SIG-M5 treated with dmso at 0.1 percent for 504 hours (cell line): ENCODE results near the gene MEF2A.
"Not testable (repeated sequence)": the region's sequence is repeated elsewhere in the genome, so short reads cannot be mapped to it uniquely, and the experiment has no call there.

Experiments used
- DNase-seq: peaks from one replicate; lab custom pipeline; 2025; ENCODE audit not compliant: unreplicated experiment; lab: John Stamatoyannopoulos, UW

MEF2A gene

DNA sequence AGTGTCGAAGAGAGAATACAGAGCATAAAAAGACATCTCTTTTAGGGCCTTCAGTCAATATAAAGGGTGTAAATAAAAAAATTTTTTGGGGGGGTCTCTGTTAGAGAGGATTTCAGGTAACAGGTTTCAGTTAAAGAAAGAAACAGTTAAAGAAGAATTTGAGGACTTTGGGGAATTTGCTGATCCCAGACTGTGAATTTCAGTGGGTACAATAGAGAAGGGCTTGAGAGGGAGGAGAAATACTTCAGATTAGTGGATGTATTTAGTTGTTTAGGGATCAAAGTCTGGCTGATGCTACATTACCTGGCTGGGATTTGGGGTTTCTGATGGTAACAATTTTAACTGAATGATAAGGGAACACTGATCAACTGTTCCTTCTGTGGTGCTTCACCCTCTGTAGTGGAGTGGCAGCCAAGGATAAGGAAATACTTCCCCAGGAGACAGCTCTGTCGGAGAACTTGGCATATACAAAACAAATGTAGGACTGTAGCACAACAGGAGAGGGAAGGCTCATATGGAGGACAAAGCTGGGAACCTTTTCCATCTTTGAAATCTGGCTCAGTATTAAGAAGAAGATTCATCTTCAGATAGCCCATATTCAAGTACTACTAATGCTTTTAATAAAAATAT lies 79.2 kb downstream of the MEF2A start:
- DNase-seq, result no peak

DNA sequence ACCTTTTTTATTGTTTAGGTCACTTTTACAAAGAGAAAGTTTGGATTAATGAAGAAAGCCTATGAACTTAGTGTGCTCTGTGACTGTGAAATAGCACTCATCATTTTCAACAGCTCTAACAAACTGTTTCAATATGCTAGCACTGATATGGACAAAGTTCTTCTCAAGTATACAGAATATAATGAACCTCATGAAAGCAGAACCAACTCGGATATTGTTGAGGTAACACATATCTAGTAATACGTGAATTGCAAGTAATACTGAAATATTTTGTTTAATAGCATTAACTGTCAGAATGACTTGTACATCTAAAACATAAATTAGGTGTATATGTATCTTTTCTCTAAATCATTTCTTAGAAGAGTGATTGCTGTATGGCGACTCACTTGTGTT lies 79.8 kb downstream of the MEF2A start:
- no peak for DNase-seq

DNA sequence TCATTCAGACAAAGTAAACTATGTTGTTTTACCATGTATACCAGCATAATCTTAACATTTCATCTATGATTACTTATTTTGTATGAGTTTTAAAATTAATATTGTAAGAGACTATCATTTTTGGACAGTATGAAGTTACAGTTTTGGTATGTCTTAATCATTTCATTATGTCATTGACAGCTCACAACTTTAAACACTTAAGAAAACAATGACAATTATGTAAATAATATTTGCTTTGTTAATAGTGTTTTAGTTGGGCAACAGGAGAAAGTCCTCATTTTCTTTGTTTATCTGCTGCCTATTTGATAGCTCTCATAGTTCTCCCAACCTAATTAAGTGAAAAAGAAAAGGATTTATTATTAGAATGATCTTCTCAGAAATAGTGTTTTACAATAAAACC lies 80.2 kb downstream of the MEF2A start:
- DNase-seq, result no peak

DNA sequence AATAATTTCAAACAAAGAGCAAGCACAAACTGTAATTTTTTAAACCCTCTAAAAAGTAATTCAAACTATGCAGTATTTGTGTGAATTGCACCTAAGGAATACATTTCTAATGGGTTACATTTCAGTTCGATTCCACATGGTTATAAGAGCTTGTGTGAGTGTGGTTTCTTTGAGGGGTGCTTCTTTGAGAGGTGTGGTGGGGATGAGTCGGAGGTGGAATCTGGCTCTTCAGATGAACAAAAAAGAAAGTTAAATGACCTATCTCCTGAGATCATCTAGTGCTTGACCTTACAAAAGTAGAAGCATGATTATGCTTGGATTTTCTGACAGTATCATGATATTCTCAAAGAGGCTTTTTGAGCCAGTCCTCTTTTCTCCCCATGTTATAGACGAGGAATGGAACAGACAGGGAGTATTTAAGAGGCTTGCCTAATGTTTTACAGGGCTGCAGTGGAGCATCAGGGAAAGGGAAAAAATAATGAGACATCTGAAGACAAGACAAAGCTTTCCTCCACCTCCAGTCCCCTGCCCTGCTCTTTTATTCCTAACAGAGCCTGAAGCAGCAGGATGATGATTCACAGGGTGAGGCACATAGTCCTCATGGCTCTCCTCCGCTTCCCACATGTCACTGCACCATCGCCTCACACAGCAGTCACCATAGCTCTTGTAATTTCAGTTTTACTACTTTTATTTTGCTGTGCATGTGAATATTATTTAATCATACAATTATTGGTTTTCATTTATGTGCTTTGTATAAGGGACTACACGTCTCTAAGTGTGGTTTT lies 85.4 kb downstream of the MEF2A start:
- no peak for DNase-seq

DNA sequence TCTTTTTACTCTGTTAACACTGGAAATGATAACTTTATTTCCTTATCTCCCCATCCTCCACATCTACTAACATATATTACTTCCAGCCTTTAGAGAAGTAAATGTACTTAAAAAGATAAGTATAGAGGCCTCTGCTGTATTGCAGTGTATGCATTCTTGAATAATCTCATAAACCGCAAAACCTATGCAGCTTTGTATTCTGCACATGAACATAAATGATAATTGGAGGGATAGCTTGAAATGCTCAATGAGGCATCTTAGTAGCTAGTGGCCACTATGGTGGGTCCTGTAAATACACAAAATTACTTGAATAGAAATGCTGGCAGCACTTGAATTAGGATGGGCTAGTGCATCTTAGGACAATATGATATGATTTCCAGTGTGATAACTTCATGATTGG lies 90.4 kb downstream of the MEF2A start:
- no peak for DNase-seq

DNA sequence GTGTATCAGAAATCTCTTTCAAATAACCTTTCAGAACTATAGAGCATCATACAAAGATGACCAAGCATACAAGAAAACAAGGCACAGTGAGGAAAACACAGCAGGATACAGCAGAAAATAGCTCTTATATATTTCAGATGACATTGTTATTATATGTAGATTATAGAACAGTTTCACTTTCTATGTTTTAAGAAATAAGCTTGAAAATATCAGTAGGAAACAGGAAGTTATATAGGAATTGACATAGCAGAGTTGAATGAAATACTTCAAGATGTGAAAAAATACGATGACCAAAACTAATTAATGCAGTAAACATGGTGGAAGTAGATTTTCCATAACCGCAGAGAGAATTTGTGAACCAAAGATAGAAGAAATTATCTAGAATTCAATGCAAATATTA lies 92.2 kb downstream of the MEF2A start:
- DNase-seq, result no peak

DNA sequence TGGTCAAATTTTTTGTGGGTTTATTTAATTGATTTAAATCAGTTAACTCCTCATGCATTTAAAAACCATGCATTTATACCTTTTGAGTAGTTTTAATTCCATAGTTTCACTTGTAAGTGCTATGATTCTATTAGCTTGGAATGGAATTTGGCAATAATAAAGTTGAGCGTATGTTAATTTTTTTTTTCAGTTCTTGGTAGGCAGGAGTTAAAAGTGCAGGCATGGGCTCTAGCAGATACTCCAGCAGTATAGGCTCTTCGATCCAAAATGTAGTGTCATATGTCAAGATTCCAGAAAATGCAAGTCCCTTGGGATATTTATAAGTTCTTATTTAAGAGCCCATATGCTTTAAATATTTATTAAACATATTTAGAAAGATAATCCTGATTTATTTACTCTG lies 97.1 kb downstream of the MEF2A start:
- DNase-seq, result no peak

DNA sequence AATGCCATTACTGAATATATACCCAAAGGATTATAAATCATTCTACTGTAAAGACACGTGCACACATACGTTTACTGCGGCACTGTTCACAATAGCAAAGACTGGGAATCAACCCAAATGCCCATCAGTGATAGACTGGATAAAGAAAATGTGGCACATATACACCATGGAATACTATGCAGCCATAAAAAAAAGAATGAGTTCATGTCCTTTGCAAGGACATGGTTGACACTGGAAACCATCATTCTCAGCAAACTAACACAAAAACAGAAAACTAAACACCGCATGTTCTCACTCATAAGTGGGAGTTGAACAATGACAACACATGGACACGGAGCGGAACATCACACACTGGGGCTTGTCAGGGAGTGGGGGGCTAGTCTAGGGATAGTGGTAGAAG lies 100.3 kb downstream of the MEF2A start:
- DNase-seq, result not testable (repeated sequence)

DNA sequence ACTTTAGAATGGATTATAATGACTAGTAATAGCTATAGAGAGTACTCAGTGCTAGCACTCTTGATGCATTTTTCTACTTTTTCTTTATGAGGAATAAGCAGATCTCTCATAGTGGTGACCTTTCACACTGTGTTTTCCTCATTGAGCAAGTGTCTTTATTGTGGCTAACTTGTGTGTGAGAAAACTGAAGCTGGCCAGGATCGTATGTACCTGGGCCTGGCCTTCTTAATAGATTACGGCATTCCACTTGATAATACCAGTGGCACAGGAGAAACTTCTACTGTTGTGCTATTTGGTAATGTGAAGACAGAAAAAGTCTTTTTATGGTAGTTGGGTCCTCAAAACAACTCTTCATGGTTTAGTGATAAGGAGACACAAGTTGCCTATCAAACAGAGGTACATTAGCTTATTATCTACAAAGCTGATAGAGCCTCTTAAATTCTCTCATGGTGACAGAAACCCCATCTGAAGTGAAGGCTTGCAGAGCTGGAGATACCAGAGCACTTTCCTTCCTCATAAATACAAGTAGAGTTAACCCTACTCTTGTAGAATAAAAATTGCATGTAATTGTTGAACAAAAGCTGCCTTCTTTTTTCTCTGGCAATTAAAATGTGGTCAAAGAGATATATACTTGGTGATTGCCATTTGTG lies 102.9 kb downstream of the MEF2A start:
- DNase-seq, result no peak

DNA sequence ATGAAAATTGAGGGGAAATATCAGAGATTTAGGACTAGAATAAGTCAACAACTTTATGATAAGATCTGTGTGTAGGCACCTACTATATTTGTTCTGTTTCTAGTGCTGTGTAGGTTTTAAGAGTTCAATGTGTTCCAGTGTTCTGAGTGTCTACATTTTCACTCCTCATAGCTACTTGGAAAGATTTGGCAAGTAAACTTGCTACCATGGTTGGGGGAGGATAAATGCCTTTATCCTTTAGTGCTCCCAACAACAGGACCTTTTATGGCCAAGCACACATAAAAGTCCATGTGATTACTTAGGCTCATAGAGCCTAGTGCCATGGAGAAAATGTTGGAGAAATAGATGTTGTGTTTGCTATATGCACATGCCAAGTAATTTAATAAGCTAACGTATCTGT lies 103.5 kb downstream of the MEF2A start:
- no peak for DNase-seq

DNA sequence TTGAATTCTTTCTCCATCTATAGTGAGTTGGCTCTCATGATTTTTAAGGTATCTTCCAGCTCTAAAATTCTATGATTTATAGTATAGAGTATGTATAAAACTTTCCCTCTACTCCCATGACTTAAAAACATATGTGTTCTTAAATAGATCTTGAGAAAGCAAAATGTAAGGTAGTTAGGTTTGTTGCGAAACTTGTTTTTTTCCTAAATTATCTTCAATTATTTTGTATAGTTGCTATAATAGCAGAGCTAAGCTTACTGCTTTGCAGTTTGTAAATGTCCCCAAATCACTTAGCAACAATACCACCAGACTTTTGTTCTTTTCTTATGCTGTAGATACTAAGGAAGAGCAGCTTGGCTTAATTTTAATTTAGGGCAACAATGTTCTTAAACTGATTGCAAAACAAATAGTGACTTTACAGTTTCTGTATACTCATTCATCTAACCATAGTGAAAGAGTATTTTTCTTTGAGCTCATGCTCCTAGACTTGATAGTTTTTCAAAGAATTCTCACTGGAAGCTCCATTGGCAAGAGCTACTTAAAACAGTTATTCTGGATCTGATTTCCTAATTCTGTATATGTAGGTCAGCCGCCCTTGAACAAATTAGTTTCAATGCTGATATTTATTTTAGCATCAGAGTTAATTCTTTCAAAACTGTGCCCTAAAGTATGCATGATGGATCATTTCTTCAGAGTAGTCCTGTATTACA lies 106.3 kb downstream of the MEF2A start:
- DNase-seq, result no peak

DNA sequence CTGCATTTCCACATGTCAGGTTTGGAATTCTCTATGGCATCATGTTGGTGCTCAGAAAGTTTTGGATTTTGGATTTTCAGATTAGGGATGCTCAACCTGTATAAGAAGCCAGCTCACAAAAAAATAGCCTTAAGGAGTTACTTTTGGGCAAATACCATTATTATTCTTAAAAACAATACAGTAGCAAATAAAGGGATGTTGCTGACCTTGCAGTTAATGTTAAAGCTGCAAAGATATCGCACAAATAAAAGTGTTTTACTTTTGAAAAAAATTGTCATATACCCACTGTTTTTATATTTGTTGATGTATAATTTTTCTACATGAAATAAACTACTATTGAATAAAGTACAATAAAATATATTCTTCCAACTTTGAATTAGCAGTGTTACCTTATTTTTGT lies 107.3 kb downstream of the MEF2A start:
- no peak for DNase-seq

DNA sequence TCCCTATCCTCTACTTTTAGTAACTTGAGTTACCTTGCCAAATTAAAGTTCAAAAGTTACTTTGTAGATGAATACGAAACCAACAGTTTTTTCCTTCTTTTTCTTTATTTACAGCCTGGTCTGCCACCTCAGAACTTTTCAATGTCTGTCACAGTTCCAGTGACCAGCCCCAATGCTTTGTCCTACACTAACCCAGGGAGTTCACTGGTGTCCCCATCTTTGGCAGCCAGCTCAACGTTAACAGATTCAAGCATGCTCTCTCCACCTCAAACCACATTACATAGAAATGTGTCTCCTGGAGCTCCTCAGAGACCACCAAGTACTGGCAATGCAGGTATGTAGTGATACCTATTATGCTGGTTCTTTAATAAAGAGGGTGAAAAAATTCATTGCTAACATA lies 108.5 kb downstream of the MEF2A start:
- DNase-seq, result no peak

DNA sequence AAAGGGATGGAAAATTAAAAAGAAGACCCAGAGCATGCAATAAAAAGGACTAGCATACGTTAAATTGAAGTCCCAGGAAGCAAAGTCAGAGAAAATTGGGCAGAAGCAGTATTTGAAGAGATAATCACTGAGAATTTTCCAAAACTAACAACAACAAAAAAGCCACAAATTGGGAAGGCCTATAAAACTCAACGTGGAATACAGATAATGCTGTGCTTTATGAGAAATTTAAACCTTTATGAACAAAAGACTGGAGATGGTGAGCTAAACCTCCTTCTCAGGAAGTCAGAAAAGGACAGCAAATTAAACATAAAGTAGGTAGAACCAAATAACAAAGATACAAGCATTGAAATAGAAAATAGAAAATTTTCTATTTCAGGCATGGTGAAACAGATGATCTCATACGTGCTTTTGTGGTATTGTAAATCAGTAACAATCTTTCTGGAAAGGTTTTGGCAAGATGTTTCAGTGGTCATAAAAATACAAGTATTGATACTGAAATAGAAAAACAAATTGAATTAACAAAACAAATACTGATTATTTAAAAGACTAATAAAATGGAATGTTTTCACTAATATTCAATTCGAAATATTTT lies 111.9 kb downstream of the MEF2A start:
- DNase-seq, result no peak

DNA sequence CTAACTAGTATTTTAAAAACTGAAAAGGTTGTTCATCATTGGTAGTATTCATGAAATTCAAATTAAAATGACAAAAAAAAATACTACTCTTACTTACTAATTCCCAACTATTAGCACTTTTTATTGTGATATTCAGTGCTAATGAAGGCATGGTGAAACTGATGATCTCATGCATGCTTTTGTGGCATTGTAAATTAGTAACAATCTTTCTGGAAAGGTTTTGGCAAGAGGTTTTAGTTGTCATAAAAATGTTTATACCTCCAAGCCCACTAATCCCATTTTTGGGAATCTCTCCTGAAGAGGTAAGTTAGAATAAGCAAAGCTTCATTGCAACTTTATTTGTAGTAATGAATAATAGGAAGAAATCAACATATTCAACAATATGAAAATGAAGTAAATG lies 114.5 kb downstream of the MEF2A start:
- DNase-seq, result no peak

DNA sequence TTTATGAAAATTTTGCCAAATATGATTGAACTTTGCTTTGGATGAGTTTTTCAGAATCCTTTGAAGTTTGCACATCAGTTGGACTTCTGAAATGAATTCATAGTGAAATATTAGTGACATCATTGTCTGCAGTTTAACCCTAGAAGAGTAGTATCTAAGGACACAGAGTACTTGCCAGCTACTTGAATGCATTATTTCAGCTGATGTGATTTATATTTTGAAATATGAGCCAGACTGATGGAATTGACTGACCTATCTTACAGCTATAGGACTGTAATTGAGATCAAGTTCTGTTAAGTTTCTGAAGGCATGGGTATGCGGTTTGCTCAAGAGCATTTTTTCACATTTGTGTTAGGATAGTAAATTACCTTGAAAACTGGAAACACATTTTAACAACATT lies 116.2 kb downstream of the MEF2A start:
- DNase-seq, result no peak

DNA sequence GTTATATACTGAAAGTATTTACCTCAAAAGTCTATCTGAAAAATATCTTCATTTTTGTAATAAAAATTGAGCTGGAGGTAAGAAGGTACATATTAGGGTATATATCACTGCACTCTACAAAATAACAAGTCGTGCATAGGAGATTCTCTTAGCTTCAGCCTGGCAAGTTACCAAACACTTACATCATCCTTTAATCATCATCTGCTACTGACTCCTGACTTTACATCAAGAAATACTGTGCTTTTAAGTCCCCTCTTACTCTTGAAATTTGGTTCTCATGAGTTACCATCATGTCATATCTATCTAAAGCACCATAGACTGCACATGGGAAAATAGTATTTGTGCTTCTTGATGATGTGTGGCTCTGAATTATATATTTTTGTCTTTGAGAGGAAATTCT lies 116.7 kb downstream of the MEF2A start:
- no peak for DNase-seq

DNA sequence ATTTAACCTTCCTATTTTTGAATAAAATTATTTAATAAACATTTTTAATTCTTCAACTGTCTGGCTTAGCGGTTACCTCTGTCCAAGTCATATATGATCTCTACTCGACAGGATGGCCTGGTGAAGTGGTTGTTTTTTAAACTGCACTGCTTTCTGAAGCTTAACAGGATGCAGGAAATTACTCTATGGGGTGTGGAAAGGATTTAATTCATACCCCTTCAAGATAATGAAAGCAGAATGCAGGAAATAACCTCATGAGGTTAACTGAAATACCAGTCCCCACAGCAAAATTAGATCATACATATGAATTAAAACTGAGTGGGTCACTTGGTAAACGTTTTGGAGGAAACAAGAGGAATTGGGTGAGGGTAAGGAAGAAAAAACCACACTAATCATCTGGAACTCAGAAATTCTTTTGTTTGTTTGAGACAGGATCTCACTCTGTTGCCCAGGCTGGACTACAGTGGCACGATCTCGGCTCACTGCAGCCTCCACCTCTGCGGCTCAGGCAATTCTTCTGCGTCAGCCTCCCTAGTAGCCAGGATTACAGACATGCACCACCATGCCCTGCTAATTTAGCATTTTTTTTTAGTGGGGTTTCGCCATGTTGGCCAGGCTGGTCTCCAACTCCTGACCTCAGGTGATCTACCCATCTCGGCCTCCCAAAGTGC lies 117.4 kb downstream of the MEF2A start:
- no peak for DNase-seq

DNA sequence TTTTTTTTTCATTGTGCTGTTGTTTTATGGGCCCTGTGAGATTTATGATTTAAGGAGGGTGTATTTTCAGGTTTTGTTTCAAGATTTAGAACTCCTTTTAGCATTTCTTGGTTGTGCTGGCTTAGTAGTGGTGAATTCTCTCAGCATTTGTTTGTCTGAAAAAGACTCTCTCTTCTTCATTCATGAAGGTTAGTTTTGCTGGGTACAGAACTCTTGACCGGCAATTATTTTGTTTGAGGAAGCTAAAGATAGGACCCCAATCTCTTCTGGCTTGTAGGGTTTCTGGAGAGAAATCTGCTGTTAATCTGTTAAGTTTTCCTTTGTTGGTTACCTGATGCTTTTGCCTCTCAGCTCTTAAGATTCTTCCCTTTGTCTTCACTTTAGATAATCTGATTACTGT lies 120.5 kb downstream of the MEF2A start:
- no peak for DNase-seq

DNA sequence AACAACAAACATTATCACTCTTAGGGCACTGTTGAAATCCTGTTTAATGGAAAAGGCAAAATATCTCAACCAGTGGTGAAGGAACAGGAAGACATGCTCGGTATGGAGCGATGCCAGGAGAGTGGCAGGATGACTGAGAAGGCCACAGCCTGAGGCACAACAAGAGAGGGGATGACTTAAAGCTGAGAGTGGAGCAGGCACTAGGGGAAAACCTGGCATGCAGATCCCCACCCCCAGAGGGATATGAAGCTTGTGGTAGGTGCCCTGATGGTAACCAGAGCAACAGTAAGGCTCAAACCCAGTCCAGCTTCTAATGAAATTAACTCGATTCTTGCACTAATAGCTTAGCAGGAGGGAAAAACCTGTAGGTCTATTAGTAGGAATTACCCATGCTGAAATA lies 127.0 kb downstream of the MEF2A start:
- DNase-seq, result no peak

DNA sequence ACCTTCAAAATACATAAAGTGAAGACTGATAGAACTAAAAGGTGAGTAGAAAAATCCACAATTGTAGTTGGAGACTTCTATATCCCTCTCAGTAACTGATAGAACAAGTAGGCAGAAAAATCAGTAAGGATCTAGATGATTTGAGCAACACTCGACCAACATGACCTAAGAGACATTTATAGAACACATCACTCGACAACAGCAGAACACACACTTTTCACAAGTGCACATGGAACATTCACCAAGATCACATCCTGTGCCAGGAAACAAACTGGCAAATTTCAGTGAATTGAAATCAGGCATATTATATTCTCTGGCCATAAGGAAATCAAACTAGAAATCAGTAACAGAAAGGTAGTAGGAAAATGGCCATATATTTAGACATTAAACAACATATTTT lies 130.3 kb downstream of the MEF2A start:
- no peak for DNase-seq
